ENCODE results near the gene PRIM2.
"Not testable (repeated sequence)": the region's sequence is repeated elsewhere in the genome, so short reads cannot be mapped to it uniquely, and the experiment has no call there.

- not testable (repeated sequence) for TF ChIP-seq EZH2 (IDR thresholded peaks at IDR 0.05; ENCODE audit: borderline replicate concordance, low read length); CTCF (IDR thresholded peaks at IDR 0.05; ENCODE audit: low read length)
These were observed 42.3 kb downstream of the PRIM2 start for GRCh38 chr6:57359766-57360165.
